Lung (tissue), 12 donors: ENCODE measurements around the gene ZBTB4. TPM values are rescaled to one million over a fixed set of nuclear protein-coding genes. Genes with fewer than 3 reads are reported as not detected.

Experiments used
- ATAC-seq: fragments of 200-7000 bp; cut with Tn5 transposase; one replicate; pipeline ENCODE4 v1.9.1; 2020; ENCODE audit warnings: moderate number of reproducible peaks; ENCODE audit not compliant: insufficient read depth, low FRiP score
- DNase-seq, 3 donors: peaks; one replicate each; pipeline ENCODE4 v3.0.0-alpha.2; 2013 to 2017
- H3K27ac ChIP-seq, 2 donors: one replicate each; pipeline ENCODE4 v1.5.1; 2013; ENCODE audit warnings: mild to moderate bottlenecking in 2 of 2, moderate library complexity in 2 of 2, control low read depth in 1 of 2, inconsistent platforms in 1 of 2, low read depth in 1 of 2, low read length in 1 of 2
- H3K27me3 ChIP-seq, 3 donors: one replicate each; pipeline ENCODE4 v1.5.1; 2013; ENCODE audit warnings: low read length in 2 of 3; ENCODE audit not compliant: control insufficient read depth in 3 of 3, insufficient read depth in 3 of 3
- H3K36me3 ChIP-seq, 4 donors: one replicate each; pipeline ENCODE4 v1.5.1; 2013; ENCODE audit warnings: low read length in 4 of 4, mild to moderate bottlenecking in 1 of 4, moderate library complexity in 1 of 4; ENCODE audit not compliant: control insufficient read depth in 4 of 4, insufficient read depth in 4 of 4
- H3K4me1 ChIP-seq, 5 donors: one replicate each; pipeline ENCODE4 v1.5.1; 2013; ENCODE audit warnings: low read length in 5 of 5, mild to moderate bottlenecking in 2 of 5, moderate library complexity in 1 of 5; ENCODE audit not compliant: control insufficient read depth in 5 of 5, insufficient read depth in 5 of 5
- H3K4me3 ChIP-seq: one replicate; pipeline ENCODE4 v1.5.1; 2013; ENCODE audit warnings: mild to moderate bottlenecking, control low read depth, moderate library complexity
- H3K9ac ChIP-seq, 2 donors: one replicate each; pipeline ENCODE4 v1.5.1; 2013; ENCODE audit warnings: low read length in 2 of 2, control low read depth in 1 of 2; ENCODE audit not compliant: insufficient read depth in 1 of 2
- H3K9me3 ChIP-seq, 4 donors: one replicate each; pipeline ENCODE4 v1.5.1; 2013; ENCODE audit warnings: low read length in 3 of 4, mild to moderate bottlenecking in 1 of 4, moderate library complexity in 1 of 4; ENCODE audit not compliant: control insufficient read depth in 4 of 4, insufficient read depth in 3 of 4
- WGBS, 2 donors: extraction: QIAGEN DNeasy Blood & Tissue Kit; methylation state at CpG; one replicate each; pipeline ENCODE4 v1.1.7; 2013; 5-methylcytosine and 5-hydroxymethylcytosine counted together
- polyA plus RNA-seq, 2 donors: library from polyadenylated mRNA; stranded (reverse); fragments of 200-250 nt; gene quantifications; one replicate each; pipeline ENCODE4 v1.2.1, GENCODE V29; 2013
- total RNA-seq, 2 donors: library from RNA; depleted of rRNA in 1 of 2; stranded (reverse); fragments of >200 nt in 1 of 2; gene quantifications; one replicate each; pipeline ENCODE4 v1.2.1, GENCODE V29; 2014 to 2021
- TF ChIP-seq, protein P1 (sequence below): IDR thresholded peaks from 2 replicates; pipeline ENCODE4 v1.5.1; 2012; ENCODE audit warnings: mild to moderate bottlenecking; ENCODE audit errors: control extremely low read depth, extremely low read depth
- donor health status: control.
- donor health status: control.
- donor health status: Bipolar disorder and iron deficiency.
- donor health status: healthy.
- donor health status: DM: yes; HTN: yes; CAD: no.

Gene ZBTB4
- total and polyA plus RNA-seq, 4 donors, result 20.1 to 56.4 (median 33.5) TPM

DNA sequence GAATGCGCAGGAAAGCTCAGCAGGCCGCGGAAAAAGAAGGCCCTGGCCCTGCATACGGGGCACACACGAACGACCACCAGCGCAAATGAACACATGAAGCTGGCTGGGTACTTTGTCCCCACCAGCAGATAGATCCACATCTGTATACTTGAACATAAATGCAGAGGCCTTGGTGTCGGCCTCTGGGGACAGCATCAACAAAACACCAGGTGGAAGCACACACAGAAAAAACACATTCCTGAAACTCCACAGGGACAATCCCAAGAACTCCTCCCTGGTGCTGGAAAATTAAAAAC is 606 bp upstream of the ZBTB4 start:
- peak overlapping the region; percentile 51 for H3K4me3 ChIP-seq
- H3K9me3 ChIP-seq, result no peaks in the 10 kb centered on the region
- no peaks in the 10 kb centered on the region for H3K36me3 ChIP-seq
- DNase-seq (peak in 1 of 3 donors; percentile 60), ATAC-seq (no peak)
- H3K27ac ChIP-seq, result peak overlapping the region; percentile 97 to 98
- peaks cover 12 to 54% (median 38%) of the 10 kb centered on the region in 5 donors for H3K4me1 ChIP-seq
- WGBS, 2 donors, result 5 to 8% methylated on average over 8 of the region's 8 CpGs
- no peaks in the 10 kb centered on the region for H3K27me3 ChIP-seq
- peak overlapping the region; percentile 65 to 86 for H3K9ac ChIP-seq
- TF ChIP-seq, protein P1, sequence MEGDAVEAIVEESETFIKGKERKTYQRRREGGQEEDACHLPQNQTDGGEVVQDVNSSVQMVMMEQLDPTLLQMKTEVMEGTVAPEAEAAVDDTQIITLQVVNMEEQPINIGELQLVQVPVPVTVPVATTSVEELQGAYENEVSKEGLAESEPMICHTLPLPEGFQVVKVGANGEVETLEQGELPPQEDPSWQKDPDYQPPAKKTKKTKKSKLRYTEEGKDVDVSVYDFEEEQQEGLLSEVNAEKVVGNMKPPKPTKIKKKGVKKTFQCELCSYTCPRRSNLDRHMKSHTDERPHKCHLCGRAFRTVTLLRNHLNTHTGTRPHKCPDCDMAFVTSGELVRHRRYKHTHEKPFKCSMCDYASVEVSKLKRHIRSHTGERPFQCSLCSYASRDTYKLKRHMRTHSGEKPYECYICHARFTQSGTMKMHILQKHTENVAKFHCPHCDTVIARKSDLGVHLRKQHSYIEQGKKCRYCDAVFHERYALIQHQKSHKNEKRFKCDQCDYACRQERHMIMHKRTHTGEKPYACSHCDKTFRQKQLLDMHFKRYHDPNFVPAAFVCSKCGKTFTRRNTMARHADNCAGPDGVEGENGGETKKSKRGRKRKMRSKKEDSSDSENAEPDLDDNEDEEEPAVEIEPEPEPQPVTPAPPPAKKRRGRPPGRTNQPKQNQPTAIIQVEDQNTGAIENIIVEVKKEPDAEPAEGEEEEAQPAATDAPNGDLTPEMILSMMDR, result no peak

GRCh38 chr17:7478276-7479212 is 887 bp downstream of the ZBTB4 start:
- H3K27me3 ChIP-seq, result no peaks in the 10 kb centered on the region
- H3K36me3 ChIP-seq, result peaks cover 0 to 3% (median 0%) of the 10 kb centered on the region in 4 donors
- TF ChIP-seq, protein P1, result no peak
- WGBS, 2 donors, result 13 to 25% methylated on average over 36 to 40 of the region's 40 CpGs
- H3K4me3 ChIP-seq, result peak overlapping the region; percentile 70
- ATAC-seq (peak; percentile 6), DNase-seq (peak; percentile 64 to 73 (median 66))
- H3K9ac ChIP-seq, result peak overlapping the region; percentile 68 to 88
- H3K4me1 ChIP-seq, result peaks cover 12 to 52% (median 40%) of the 10 kb centered on the region in 5 donors
- H3K27ac ChIP-seq, result peak overlapping the region; percentile 98 to 99
- no peaks in the 10 kb centered on the region for H3K9me3 ChIP-seq

DNA sequence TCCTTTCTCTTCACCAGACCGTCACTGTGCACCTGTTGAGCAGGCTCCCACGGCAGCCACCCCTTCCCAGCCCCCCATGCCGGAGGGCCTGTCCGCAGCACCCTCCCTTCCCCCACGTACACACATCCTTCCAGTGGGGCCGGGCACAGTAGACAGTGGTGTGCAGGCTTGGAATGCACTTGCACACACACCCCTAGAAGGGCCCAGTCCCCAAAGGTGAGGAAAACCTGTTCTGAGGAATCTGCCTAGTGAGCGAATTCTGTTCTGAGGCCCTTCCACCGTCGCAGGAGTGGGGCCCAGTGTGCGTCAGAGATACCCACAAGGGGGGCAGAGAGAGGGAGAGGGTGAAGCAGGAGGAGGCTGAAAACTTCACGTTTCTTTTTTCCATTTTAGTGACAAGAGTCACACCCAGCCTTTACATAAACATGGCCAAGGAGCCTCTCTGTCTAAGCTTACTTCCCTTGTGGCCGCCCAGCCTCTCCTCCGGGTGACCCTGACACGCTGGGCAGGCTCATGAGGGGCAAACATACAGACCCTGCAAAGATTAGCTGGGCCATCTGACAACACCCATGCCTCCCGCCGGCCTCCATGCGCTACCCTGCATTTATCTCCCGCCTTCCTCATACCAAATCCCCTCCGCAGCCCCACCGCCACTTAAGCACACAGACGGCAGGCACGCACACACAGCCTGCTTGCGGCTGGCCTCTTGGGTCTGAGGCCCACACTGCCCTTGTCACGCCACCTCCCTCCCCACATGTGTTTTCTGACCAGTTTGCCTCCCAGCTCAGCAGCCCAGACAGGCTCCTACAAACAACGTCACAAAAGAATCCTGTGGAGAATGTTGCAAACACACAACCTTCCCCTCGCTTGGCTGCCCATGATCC is 1.8 kb downstream of the ZBTB4 start:
- TF ChIP-seq, protein P1, result no peak
- Histone ChIP-seq H3K27ac (peak overlapping the region; percentile 24 to 99), H3K4me3 (peak overlapping the region; percentile 70), H3K27me3 (no peaks in the 10 kb centered on the region), H3K9ac (peak overlapping the region; percentile 68 to 88), H3K9me3 (no peaks in the 10 kb centered on the region), H3K36me3 (peaks cover 0 to 3% (median 0%) of the 10 kb centered on the region in 4 donors), H3K4me1 (peaks cover 10 to 43% (median 35%) of the 10 kb centered on the region in 5 donors)
- WGBS, 2 donors, result 15 to 22% methylated on average over 26 of the region's 26 CpGs
- DNase-seq (peak; percentile 72 to 78 (median 78)), ATAC-seq (no peak)
